HepG2 (cell line): ENCODE measurements around the gene MYH16. TPM values are rescaled to one million over a fixed set of nuclear protein-coding genes. Genes with fewer than 3 reads are reported as not detected.

Experiments
- ATAC-seq: fragments of 200-7000 bp; cut with Tn5 transposase; 3 replicates; pipeline ENCODE4 v1.9.1; 2020; ENCODE audit warnings: mild to moderate bottlenecking, moderate library complexity
- BruUV-seq: library from RNA; stranded (reverse); fragments of 400-500 nt; replicated peaks from 2 replicates; lab custom pipeline; 2021; lab: Mats Ljungman, UMichigan
- CTCF ChIA-PET: fragments of 300-600 bp; formaldehyde crosslinking; extraction: SDS; loops from one replicate; lab custom pipeline; 2021; ENCODE audit warnings: low total read pairs, inconsistent platforms, low intra/inter-chr PET ratio; lab: Yijun Ruan, JAX
- POLR2A ChIA-PET: fragments of 350-600 bp; sonication (Branson Sonifier 250); formaldehyde crosslinking; loops from one replicate; lab custom pipeline; 2020; ENCODE audit warnings: antibody characterized with exemption, inconsistent platforms; lab: Yijun Ruan, JAX
- DNase-seq: peaks from one replicate; pipeline ENCODE4 v3.0.0-alpha.2; 2015; ENCODE audit warnings: low spot score
- FAIRE-seq: peaks from 3 replicates; lab custom pipeline; 2011; peaks lifted over from hg19 to GRCh38; lab: Jason Lieb, UNC
- H2AFZ ChIP-seq: one replicate; pipeline ENCODE4 v1.6.1; 2011; ENCODE audit warnings: low read length, inconsistent platforms
- H3K27ac ChIP-seq: fragments of 300-600 bp; 3 replicates; pipeline ENCODE4 v1.8.0; 2011; ENCODE audit warnings: mixed run types, mild to moderate bottlenecking, mixed read lengths, low read length, inconsistent platforms; ENCODE audit not compliant: insufficient read depth; ENCODE audit errors: extremely low read length
- H3K27me3 ChIP-seq, 2 experiments: fragments of 200-600 bp in 1 of 2; 2 replicates in 1 of 2; 3 replicates in 1 of 2; pipeline versions ENCODE4 v1.6.0 to v1.8.0; 2011; ENCODE audit warnings: low read length in 2 of 2, mild to moderate bottlenecking in 2 of 2, moderate library complexity in 2 of 2, inconsistent platforms in 1 of 2; ENCODE audit not compliant: insufficient read depth in 2 of 2, control insufficient read depth in 1 of 2
- H3K36me3 ChIP-seq, 2 experiments: fragments of 200-600 bp in 1 of 2; replicated peaks in 1 of 2; 2 replicates in 1 of 2; 3 replicates in 1 of 2; pipeline versions ENCODE4 v1.5.1 to v1.8.0; 2011; ENCODE audit warnings: low read length in 2 of 2, inconsistent platforms in 1 of 2; ENCODE audit not compliant: insufficient read depth in 2 of 2, control insufficient read depth in 1 of 2
- H3K4me1 ChIP-seq: 2 replicates; pipeline ENCODE4 v1.5.1; 2012; ENCODE audit warnings: low read length, inconsistent platforms; ENCODE audit not compliant: insufficient read depth
- H3K4me2 ChIP-seq: 2 replicates; pipeline ENCODE4 v1.6.0; 2011; ENCODE audit warnings: low read depth, low read length, inconsistent platforms
- H3K4me3 ChIP-seq, 3 experiments: fragments of 200-600 bp in 1 of 3; sonication (generic), shearing (Covaris generic) in 1 of 3; replicated peaks in 1 of 3; 2 replicates each; pipeline ENCODE4 v1.5.1; 2011 to 2016; ENCODE audit warnings: low read length in 3 of 3, inconsistent platforms in 2 of 3, low read depth in 2 of 3, mild to moderate bottlenecking in 2 of 3, control low read depth in 1 of 3, mixed read lengths in 1 of 3; ENCODE audit not compliant: insufficient read depth in 1 of 3
- H3K79me2 ChIP-seq: one replicate; pipeline ENCODE4 v1.6.1; 2011; ENCODE audit warnings: low read length, inconsistent platforms; ENCODE audit not compliant: insufficient read depth
- H3K9ac ChIP-seq: 2 replicates; pipeline ENCODE4 v1.6.0; 2011; ENCODE audit warnings: mild to moderate bottlenecking, low read depth, low read length, inconsistent platforms; ENCODE audit not compliant: insufficient read depth
- H3K9me3 ChIP-seq: 2 replicates; pipeline ENCODE4 v1.5.1; 2012; ENCODE audit warnings: mild to moderate bottlenecking, low read length
- H4K20me1 ChIP-seq: 2 replicates; pipeline ENCODE4 v1.6.0; 2011; ENCODE audit warnings: inconsistent platforms, mild to moderate bottlenecking, low read length, moderate library complexity; ENCODE audit not compliant: insufficient read depth
- CTCF ChIP-seq: sonication (generic); formaldehyde crosslinking; IDR thresholded peaks from 2 replicates; pipeline ENCODE4 v1.5.0; 2020; ENCODE audit warnings: mild to moderate bottlenecking, missing genetic modification reagents, moderate library complexity
- KMT2A ChIP-seq: sonication (generic); formaldehyde crosslinking; IDR thresholded peaks from 2 replicates; pipeline ENCODE4 v1.4.0; 2020; ENCODE audit warnings: missing genetic modification reagents
- ZNF121 ChIP-seq: sonication (generic); formaldehyde crosslinking; IDR thresholded peaks from 2 replicates; pipeline ENCODE4 v1.5.0; 2020; ENCODE audit warnings: mild to moderate bottlenecking, missing genetic modification reagents
- ZNF558 ChIP-seq: sonication (generic); formaldehyde crosslinking; IDR thresholded peaks from 2 replicates; pipeline ENCODE4 v1.9.0; 2022; ENCODE audit warnings: mild to moderate bottlenecking, missing genetic modification reagents, borderline replicate concordance
- WGBS: methylation state at CpG from one replicate; pipeline ENCODE4 v1.1.6; 2017; ENCODE audit warnings: low lambda C conversion rate; 5-methylcytosine and 5-hydroxymethylcytosine counted together
- in situ Hi-C: cut with HindIII; loops from 2 replicates; pipeline ENCODE4 v1.10.0; 2017; ENCODE audit warnings: low pct_unique_long_range_greater_than_20kb; ENCODE audit not compliant: extremely low pct_ligation_motif_present
- intact Hi-C: fragments of 100-400 bp; cut with micrococcal nuclease; formaldehyde crosslinking; loops from one replicate; pipeline ENCODE4 v1.10.0; 2022; ENCODE audit not compliant: unreplicated experiment
- polyA plus RNA-seq, 8 experiments: library from polyadenylated mRNA; depleted of rRNA in 3 of 8; stranded (reverse) in 7 of 8; unstranded in 1 of 8; fragments of >200 nt; fragmentation: Illumina TruSeq in 4 of 8; extraction: Trizol in 4 of 8; gene quantifications; 2 replicates each; pipeline versions ENCODE4 v1.2.1 to v1.2.3, GENCODE V29; 2011 to 2016; ENCODE audit warnings: low read depth in 4 of 8, missing spikeins in 1 of 8, mixed read lengths in 1 of 8; ENCODE audit not compliant: insufficient read depth in 1 of 8
- total RNA-seq, 5 experiments: library from RNA; depleted of rRNA; stranded (reverse); fragments of >200 nt; fragmentation: Illumina TruSeq; extraction: Trizol; gene quantifications; 2 replicates each; pipeline ENCODE4 v1.2.3, GENCODE V29; 2016; ENCODE audit warnings: low read depth in 1 of 5

Gene MYH16
- total and polyA plus RNA-seq, 2 of the 13 experiments (the other 11 are each of a cell fraction or from before 2014, with no cell fraction given): 0.05 to 0.15 TPM

GRCh38 chr7:99313204-99313573, 40.5 kb downstream of the MYH16 start:
- H3K79me2 ChIP-seq: no peaks in the 10 kb centered on the region
- no peak overlapping the region for H3K4me3 ChIP-seq
- DNase-seq (no peak), FAIRE-seq (no peak), ATAC-seq (no peak)
- POLR2A ChIA-PET: no interaction called here
- H3K9ac ChIP-seq: peak overlapping the region; percentile 27; the same call in 1 of the 2 replicates
- TF ChIP-seq ZNF121 (0 out of 2 replicates have a peak, but pooled peaks have one; percentile 13), ZNF558 (CRISPR knock-in tag) (no peak)
- 50% methylated on average over 1 of the region's 1 CpG for WGBS
- CTCF ChIA-PET: interaction anchor here (1.4 to 2.3 kb wide), 2 partner anchors 39 to 273 kb away, joined by 9 to 29 read pairs; no protein-coding TSS in a partner anchor
- H2AFZ ChIP-seq: peak overlapping the region; percentile 64
- H3K4me2 ChIP-seq: peak overlapping the region; percentile 36
- in situ Hi-C loops (loop anchor here (5.0 kb wide), 1 partner anchor 271 kb away; no protein-coding TSS in a partner anchor), intact Hi-C loops (loop anchor here (1.0 to 5.0 kb wide), 3 partner anchors 39 to 273 kb away; partner anchors contain the start of gene SMURF1)
- H3K36me3 ChIP-seq: no peaks in the 10 kb centered on the region
- no peaks in the 10 kb centered on the region; the same call in 1 of the 2 replicates for H3K9me3 ChIP-seq
- BruUV-seq: no TSS peak
- H3K27ac ChIP-seq: no peak overlapping the region
- no peaks in the 10 kb centered on the region for H4K20me1 ChIP-seq
- no peaks in the 10 kb centered on the region for H3K27me3 ChIP-seq
- H3K4me1 ChIP-seq: peaks cover 13% of the 10 kb centered on the region

GRCh38 chr7:99314504-99314903, 41.9 kb downstream of the MYH16 start:
- Histone ChIP-seq H2AFZ (peak overlapping the region; percentile 63), H3K79me2 (no peaks in the 10 kb centered on the region), H3K27me3 (no peaks in the 10 kb centered on the region), H3K9me3 (no peaks in the 10 kb centered on the region; the same call in 1 of the 2 replicates), H3K27ac (no peak overlapping the region), H3K4me2 (no peak overlapping the region), H3K36me3 (no peaks in the 10 kb centered on the region), H3K4me3 (no peak overlapping the region), H3K9ac (no peak overlapping the region), H3K4me1 (peaks cover 13% of the 10 kb centered on the region), H4K20me1 (no peaks in the 10 kb centered on the region)
- WGBS: 66% methylated on average over 7 of the region's 7 CpGs
- FAIRE-seq (no peak), ATAC-seq (no peak), DNase-seq (no peak)
- intact Hi-C loops: loop anchor here (5.0 kb wide), 1 partner anchor 172 kb away; the partner anchor contains the start of gene SMURF1
- in situ Hi-C loops: loop anchor here (5.0 kb wide), 1 partner anchor 272 kb away; no protein-coding TSS in a partner anchor
- ChIA-PET POLR2A (no interaction called here), CTCF (interaction anchor here (2.3 kb wide), 1 partner anchor 274 kb away, joined by 29 read pairs; no protein-coding TSS in a partner anchor)
- TF ChIP-seq CTCF (0 out of 2 replicates have a peak, but pooled peaks have one; percentile 8), KMT2A (CRISPR knock-in tag) (no peak)
- no TSS peak for BruUV-seq
